ENCODE results near the gene ZNF394. TPM values are rescaled to one million over a fixed set of nuclear protein-coding genes. Genes with fewer than 3 reads are reported as not detected.
A peak's percentile ranks its signal among the peaks of the same experiment; 100 is the strongest.

Gene ZNF394
- total RNA-seq, 1 donor: 30.2 TPM

- H3K4me3 ChIP-seq (ENCODE audit: low read depth, low read length): peak overlapping the region; percentile 90
- TF ChIP-seq CTCF (IDR thresholded peaks at IDR 0.05; ENCODE audit: insufficient read depth, low read depth, low read length): no peak
These were observed 2.1 kb downstream of the ZNF394 start for GRCh38 chr7:99497766-99498545.

GRCh38 chr7:99493823-99494222, 6.3 kb downstream of the ZNF394 start:
- DNase-seq (ENCODE audit: low read depth): no peak
- no peak for TF ChIP-seq CTCF (IDR thresholded peaks at IDR 0.05; ENCODE audit: insufficient read depth, low read depth, low read length)
- H3K4me3 ChIP-seq (ENCODE audit: low read depth, low read length): no peak overlapping the region

More at GRCh38 chr7:99497766-99498545, 2.1 kb downstream of the ZNF394 start:
- no peak for DNase-seq (ENCODE audit: low read depth)

GRCh38 chr7:99490878-99491277, 9.2 kb downstream of the ZNF394 start:
- no peak for TF ChIP-seq CTCF (IDR thresholded peaks at IDR 0.05; ENCODE audit: insufficient read depth, low read depth, low read length)
- no peak for DNase-seq (ENCODE audit: low read depth)
- no peak overlapping the region for H3K4me3 ChIP-seq (ENCODE audit: low read depth, low read length)

GRCh38 chr7:99489235-99489634, 10.8 kb downstream of the ZNF394 start:
- H3K4me3 ChIP-seq (ENCODE audit: low read depth, low read length): no peak overlapping the region
- TF ChIP-seq CTCF (IDR thresholded peaks at IDR 0.05; ENCODE audit: insufficient read depth, low read depth, low read length): no peak
- DNase-seq (ENCODE audit: low read depth): no peak

- no peak for TF ChIP-seq CTCF (IDR thresholded peaks at IDR 0.05; ENCODE audit: insufficient read depth, low read depth, low read length)
- DNase-seq (ENCODE audit: low read depth): no peak
- no peak overlapping the region for H3K4me3 ChIP-seq (ENCODE audit: low read depth, low read length)
These were observed 15.0 kb downstream of the ZNF394 start for GRCh38 chr7:99485094-99485493.

GRCh38 chr7:99478464-99479440, 21.3 kb downstream of the ZNF394 start:
- DNase-seq (ENCODE audit: low read depth): no peak
- H3K4me3 ChIP-seq (ENCODE audit: low read depth, low read length): no peak overlapping the region
- no peak for TF ChIP-seq CTCF (IDR thresholded peaks at IDR 0.05; ENCODE audit: insufficient read depth, low read depth, low read length)
